WTC11 (cell line): Measurements from ENCODE around the gene TCP11L2. TPM values are rescaled to one million over a fixed set of nuclear protein-coding genes. Genes with fewer than 3 reads are reported as not detected.

Experiments
- ATAC-seq: fragments of 200-7000 bp; cut with Tn5 transposase; 2 replicates; pipeline ENCODE4 v1.10.0; 2021; ENCODE audit warnings: mild to moderate bottlenecking, moderate library complexity
- CTCF ChIA-PET: fragments of 300-600 bp; sonication (Branson Sonifier 250); formaldehyde crosslinking; loops from one replicate; lab custom pipeline; 2021; ENCODE audit warnings: antibody characterized with exemption; lab: Charles Lee
- POLR2A ChIA-PET: fragments of 350-600 bp; sonication (Branson Sonifier 250); formaldehyde crosslinking; loops from one replicate; lab custom pipeline; 2021; ENCODE audit warnings: antibody characterized with exemption; lab: Charles Lee
- DNase-seq: peaks from one replicate; pipeline ENCODE4 v3.0.0; 2021; ENCODE audit warnings: low spot score
- H3K27ac Mint-ChIP-seq: 2 replicates; pipeline ENCODE4 v1.8.0; 2021; ENCODE audit warnings: mixed read lengths
- H3K27me3 Mint-ChIP-seq: 2 replicates; pipeline ENCODE4 v1.8.0; 2021; ENCODE audit warnings: low read depth, mild to moderate bottlenecking, moderate library complexity, mixed read lengths
- H3K36me3 Mint-ChIP-seq: 2 replicates; pipeline ENCODE4 v1.8.0; 2021; ENCODE audit warnings: mixed read lengths
- H3K4me1 Mint-ChIP-seq: 2 replicates; pipeline ENCODE4 v1.8.0; 2022; ENCODE audit warnings: mixed read lengths
- H3K4me3 Mint-ChIP-seq: 2 replicates; pipeline ENCODE4 v1.8.0; 2021; ENCODE audit warnings: mild to moderate bottlenecking, moderate library complexity, mixed read lengths
- H3K9me3 Mint-ChIP-seq: 2 replicates; pipeline ENCODE4 v1.8.0; 2021; ENCODE audit warnings: mixed read lengths
- AR ChIP-seq: fragments of 250-450 bp; sonication (Bioruptor Pico); IDR thresholded peaks from 2 replicates; pipeline ENCODE4 v1.9.0; 2021; ENCODE audit warnings: mild to moderate bottlenecking
- ATF2 ChIP-seq: sonication (generic); formaldehyde crosslinking; IDR thresholded peaks from 2 replicates; pipeline ENCODE4 v1.8.1; 2022; ENCODE audit warnings: low read depth, missing genetic modification reagents, borderline replicate concordance
- ATF6 ChIP-seq: sonication (generic); formaldehyde crosslinking; IDR thresholded peaks from 2 replicates; pipeline ENCODE4 v1.8.1; 2023; ENCODE audit warnings: mild to moderate bottlenecking, missing genetic modification reagents
- CREB1 ChIP-seq: sonication (generic); formaldehyde crosslinking; IDR thresholded peaks from 2 replicates; pipeline ENCODE4 v1.8.0; 2023; ENCODE audit warnings: mild to moderate bottlenecking, missing genetic modification reagents
- GABPB1 ChIP-seq: sonication (generic); formaldehyde crosslinking; IDR thresholded peaks from 2 replicates; pipeline ENCODE4 v1.8.1; 2023; ENCODE audit warnings: mild to moderate bottlenecking, missing genetic modification reagents
- HMGXB4 ChIP-seq: sonication (generic); formaldehyde crosslinking; IDR thresholded peaks from 2 replicates; pipeline ENCODE4 v1.8.1; 2023; ENCODE audit warnings: mild to moderate bottlenecking, moderate library complexity, missing genetic modification reagents
- IRF2 ChIP-seq: sonication (generic); formaldehyde crosslinking; IDR thresholded peaks from 2 replicates; pipeline ENCODE4 v1.8.0; 2022; ENCODE audit warnings: low read depth, missing genetic modification reagents, borderline replicate concordance
- KAT7 ChIP-seq: sonication (generic); formaldehyde crosslinking; IDR thresholded peaks from 2 replicates; pipeline ENCODE4 v1.8.1; 2023; ENCODE audit warnings: missing genetic modification reagents, mild to moderate bottlenecking, borderline replicate concordance
- MYBL2 ChIP-seq: sonication (generic); formaldehyde crosslinking; IDR thresholded peaks from 2 replicates; pipeline ENCODE4 v1.8.1; 2023; ENCODE audit warnings: mild to moderate bottlenecking, moderate library complexity, missing genetic modification reagents
- NFE2L1 ChIP-seq: sonication (generic); formaldehyde crosslinking; IDR thresholded peaks from 2 replicates; pipeline ENCODE4 v1.8.1; 2023; ENCODE audit warnings: missing genetic modification reagents
- NFYB ChIP-seq: sonication (generic); formaldehyde crosslinking; conservative IDR thresholded peaks from 2 replicates; pipeline ENCODE4 v1.8.0; 2022; ENCODE audit warnings: low read depth, missing genetic modification reagents
- NR1H2 ChIP-seq: sonication (generic); formaldehyde crosslinking; IDR thresholded peaks from 2 replicates; pipeline ENCODE4 v1.9.0; 2021; ENCODE audit warnings: mild to moderate bottlenecking, moderate library complexity, missing genetic modification reagents
- OVOL2 ChIP-seq: fragments of 250-450 bp; sonication (Bioruptor Pico); IDR thresholded peaks from 2 replicates; pipeline ENCODE4 v1.9.0; 2021; ENCODE audit warnings: mild to moderate bottlenecking, borderline replicate concordance
- RORB ChIP-seq: fragments of 250-450 bp; sonication (Bioruptor Pico); IDR thresholded peaks from 2 replicates; pipeline ENCODE4 v1.9.0; 2021; ENCODE audit warnings: mild to moderate bottlenecking
- SOX15 ChIP-seq: fragments of 250-450 bp; sonication (Bioruptor Pico); IDR thresholded peaks from 2 replicates; pipeline ENCODE4 v1.9.0; 2021; ENCODE audit warnings: mild to moderate bottlenecking
- SP1 ChIP-seq: sonication (generic); formaldehyde crosslinking; conservative IDR thresholded peaks from 2 replicates; pipeline ENCODE4 v1.8.1; 2022; ENCODE audit warnings: missing genetic modification reagents
- USF2 ChIP-seq: sonication (generic); formaldehyde crosslinking; IDR thresholded peaks from 2 replicates; pipeline ENCODE4 v1.8.1; 2023; ENCODE audit warnings: mild to moderate bottlenecking, missing genetic modification reagents, moderate library complexity
- ZBTB21 ChIP-seq: sonication (generic); formaldehyde crosslinking; IDR thresholded peaks from 2 replicates; pipeline ENCODE4 v1.8.1; 2023; ENCODE audit warnings: mild to moderate bottlenecking, missing genetic modification reagents, borderline replicate concordance
- ZNF121 ChIP-seq: sonication (generic); formaldehyde crosslinking; IDR thresholded peaks from 2 replicates; pipeline ENCODE4 v1.8.0; 2023; ENCODE audit warnings: missing genetic modification reagents
- ZNF138 ChIP-seq: sonication (generic); formaldehyde crosslinking; conservative IDR thresholded peaks from 2 replicates; pipeline ENCODE4 v1.8.1; 2022; ENCODE audit warnings: mild to moderate bottlenecking, moderate library complexity, missing genetic modification reagents
- ZNF416 ChIP-seq: fragments of 250-450 bp; sonication (Bioruptor Pico); IDR thresholded peaks from 2 replicates; pipeline ENCODE4 v1.9.0; 2021; ENCODE audit warnings: mild to moderate bottlenecking, inconsistent platforms
- total RNA-seq: library from RNA; stranded (reverse); gene quantifications from 3 replicates; pipeline ENCODE4 v1.2.3, GENCODE V29; 2021
- TF ChIP-seq, protein P1 (sequence below): sonication (generic); formaldehyde crosslinking; IDR thresholded peaks from 2 replicates; pipeline ENCODE4 v1.8.1; 2023; ENCODE audit warnings: mild to moderate bottlenecking, missing genetic modification reagents
- TF ChIP-seq, protein P2 (sequence below): sonication (generic); formaldehyde crosslinking; IDR thresholded peaks from 2 replicates; pipeline ENCODE4 v1.8.0; 2022; ENCODE audit warnings: mild to moderate bottlenecking, missing genetic modification reagents
- TF ChIP-seq, protein P3 (sequence below): sonication (generic); formaldehyde crosslinking; conservative IDR thresholded peaks from 2 replicates; pipeline ENCODE4 v1.8.1; 2022; ENCODE audit warnings: mild to moderate bottlenecking, missing genetic modification reagents
- TF ChIP-seq, protein P4 (sequence below): sonication (generic); formaldehyde crosslinking; IDR thresholded peaks from 2 replicates; pipeline ENCODE4 v1.8.0; 2022; ENCODE audit warnings: mild to moderate bottlenecking, missing genetic modification reagents

TCP11L2 gene
- total RNA-seq, 1 experiment from 2014 or later = 12.3 TPM

DNA sequence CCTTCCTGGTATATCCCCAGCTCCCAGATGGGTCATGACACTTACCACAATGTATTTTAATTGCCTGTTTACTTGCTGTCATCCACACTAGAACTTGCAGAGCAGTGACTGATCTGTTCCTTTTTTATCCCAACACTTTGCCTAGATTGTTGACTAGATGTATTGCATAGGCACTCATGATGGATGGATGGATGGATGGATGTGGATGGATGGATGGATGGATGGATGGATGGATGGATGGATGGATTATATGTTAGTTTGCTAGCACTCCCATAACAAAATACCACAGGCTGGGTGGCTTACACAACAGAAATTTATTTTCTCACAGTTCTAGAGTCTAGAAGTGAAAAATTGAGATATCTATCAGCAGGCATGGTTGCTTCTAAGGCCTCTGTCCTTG, 46.0 kb upstream of the TCP11L2 start:
- H3K27ac Mint-ChIP-seq = no peak overlapping the region
- TF ChIP-seq IRF2 (CRISPR knock-in tag) = no peak
- no peak for TF ChIP-seq ATF2 (CRISPR knock-in tag)
- no peak for TF ChIP-seq NFE2L1 (CRISPR knock-in tag)
- TF ChIP-seq, protein P1, sequence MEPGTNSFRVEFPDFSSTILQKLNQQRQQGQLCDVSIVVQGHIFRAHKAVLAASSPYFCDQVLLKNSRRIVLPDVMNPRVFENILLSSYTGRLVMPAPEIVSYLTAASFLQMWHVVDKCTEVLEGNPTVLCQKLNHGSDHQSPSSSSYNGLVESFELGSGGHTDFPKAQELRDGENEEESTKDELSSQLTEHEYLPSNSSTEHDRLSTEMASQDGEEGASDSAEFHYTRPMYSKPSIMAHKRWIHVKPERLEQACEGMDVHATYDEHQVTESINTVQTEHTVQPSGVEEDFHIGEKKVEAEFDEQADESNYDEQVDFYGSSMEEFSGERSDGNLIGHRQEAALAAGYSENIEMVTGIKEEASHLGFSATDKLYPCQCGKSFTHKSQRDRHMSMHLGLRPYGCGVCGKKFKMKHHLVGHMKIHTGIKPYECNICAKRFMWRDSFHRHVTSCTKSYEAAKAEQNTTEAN = no peak
- TF ChIP-seq SP1 (CRISPR knock-in tag) = no peak
- no peak for TF ChIP-seq MYBL2 (CRISPR knock-in tag)
- no peak for TF ChIP-seq GABPB1 (CRISPR knock-in tag)
- no peak for TF ChIP-seq ZNF416 (CRISPR knock-in tag)
- no peak for TF ChIP-seq CREB1
- no peak for TF ChIP-seq KAT7 (CRISPR knock-in tag)
- no peak for TF ChIP-seq AR (CRISPR knock-in tag)
- TF ChIP-seq OVOL2 = no peak
- H3K36me3 Mint-ChIP-seq = no peaks in the 10 kb centered on the region
- no peak overlapping the region for H3K4me3 Mint-ChIP-seq
- ATAC-seq = no peak
- DNase-seq = no peak
- CTCF ChIA-PET = no interaction called here
- peaks cover 4% of the 10 kb centered on the region for H3K4me1 Mint-ChIP-seq
- no peaks in the 10 kb centered on the region for H3K27me3 Mint-ChIP-seq
- H3K9me3 Mint-ChIP-seq = no peaks in the 10 kb centered on the region
- POLR2A ChIA-PET = no interaction called here

- TF ChIP-seq, protein P2, sequence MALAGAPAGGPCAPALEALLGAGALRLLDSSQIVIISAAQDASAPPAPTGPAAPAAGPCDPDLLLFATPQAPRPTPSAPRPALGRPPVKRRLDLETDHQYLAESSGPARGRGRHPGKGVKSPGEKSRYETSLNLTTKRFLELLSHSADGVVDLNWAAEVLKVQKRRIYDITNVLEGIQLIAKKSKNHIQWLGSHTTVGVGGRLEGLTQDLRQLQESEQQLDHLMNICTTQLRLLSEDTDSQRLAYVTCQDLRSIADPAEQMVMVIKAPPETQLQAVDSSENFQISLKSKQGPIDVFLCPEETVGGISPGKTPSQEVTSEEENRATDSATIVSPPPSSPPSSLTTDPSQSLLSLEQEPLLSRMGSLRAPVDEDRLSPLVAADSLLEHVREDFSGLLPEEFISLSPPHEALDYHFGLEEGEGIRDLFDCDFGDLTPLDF (CRISPR knock-in tag) = no peak
- TF ChIP-seq, protein P3, sequence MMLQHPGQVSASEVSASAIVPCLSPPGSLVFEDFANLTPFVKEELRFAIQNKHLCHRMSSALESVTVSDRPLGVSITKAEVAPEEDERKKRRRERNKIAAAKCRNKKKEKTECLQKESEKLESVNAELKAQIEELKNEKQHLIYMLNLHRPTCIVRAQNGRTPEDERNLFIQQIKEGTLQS (CRISPR knock-in tag) = no peak
- TF ChIP-seq ZNF121 (CRISPR knock-in tag) = no peak
- TF ChIP-seq ATF6 (CRISPR knock-in tag) = no peak
- TF ChIP-seq RORB = no peak
- TF ChIP-seq USF2 (CRISPR knock-in tag) = no peak
- no peak for TF ChIP-seq ZBTB21 (CRISPR knock-in tag)
- TF ChIP-seq SOX15 = no peak
- TF ChIP-seq, protein P4, sequence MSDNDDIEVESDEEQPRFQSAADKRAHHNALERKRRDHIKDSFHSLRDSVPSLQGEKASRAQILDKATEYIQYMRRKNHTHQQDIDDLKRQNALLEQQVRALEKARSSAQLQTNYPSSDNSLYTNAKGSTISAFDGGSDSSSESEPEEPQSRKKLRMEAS = no peak
- TF ChIP-seq ZNF138 = no peak
- no peak for TF ChIP-seq HMGXB4 (CRISPR knock-in tag)
- no peak for TF ChIP-seq NFYB (CRISPR knock-in tag)
- TF ChIP-seq NR1H2 (CRISPR knock-in tag) = no peak
- Mint-ChIP-seq H3K9me3 (no peaks in the 10 kb centered on the region), H3K36me3 (no peaks in the 10 kb centered on the region), H3K4me3 (no peak overlapping the region), H3K27ac (no peak overlapping the region), H3K4me1 (no peaks in the 10 kb centered on the region), H3K27me3 (no peaks in the 10 kb centered on the region)
- ATAC-seq (no peak), DNase-seq (no peak)
- ChIA-PET CTCF (interaction anchor here (0.8 kb wide), 2 partner anchors 24 to 30 kb away, joined by 3 read pairs; no protein-coding TSS in a partner anchor), POLR2A (no interaction called here)
Observed at GRCh38 chr12:106258226-106258625, 44.3 kb upstream of the TCP11L2 start.
